Measurements from ENCODE around the gene BLVRA.
A peak's percentile ranks its signal among the peaks of the same experiment; 100 is the strongest.
"Not testable (repeated sequence)": the region's sequence is repeated elsewhere in the genome, so short reads cannot be mapped to it uniquely, and the experiment has no call there.

BLVRA gene

DNA sequence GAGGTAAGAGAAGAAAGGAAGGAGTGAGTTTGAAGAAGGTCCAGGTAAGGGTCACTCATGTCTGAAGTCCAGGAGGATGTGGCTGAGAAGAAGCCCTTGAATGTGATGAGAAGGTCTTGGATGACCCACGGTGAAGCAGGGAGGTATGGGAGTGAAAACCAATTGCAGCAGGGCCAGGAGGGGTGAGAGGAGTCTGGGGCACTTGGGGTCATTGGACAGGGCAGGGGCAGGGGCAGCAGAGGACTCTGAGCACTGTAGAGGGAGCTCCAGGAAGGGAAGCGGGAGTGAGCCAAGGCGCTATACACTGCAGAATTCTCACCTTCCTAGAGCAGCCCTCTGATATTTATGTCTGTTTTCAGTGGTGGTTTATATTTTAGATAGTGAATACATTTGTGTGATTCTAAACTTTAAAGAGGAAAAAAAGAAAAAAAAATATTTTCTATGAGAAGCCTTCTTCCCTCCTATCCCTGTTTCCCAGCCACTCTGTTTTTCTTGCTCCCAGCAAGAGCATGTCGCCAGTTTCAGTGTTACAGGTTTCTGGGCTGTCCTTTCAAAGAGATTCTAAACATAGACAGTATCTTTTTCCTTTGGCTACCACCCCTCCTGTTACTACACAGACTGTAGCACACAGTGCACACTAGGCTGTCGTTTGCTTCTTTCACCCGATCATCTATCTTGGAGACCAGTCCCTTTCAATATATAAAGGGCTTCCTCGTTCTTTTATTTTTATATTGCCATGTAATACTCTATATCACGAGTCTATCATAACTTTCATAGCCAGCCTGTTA is 24.5 kb downstream of the BLVRA start:
- DNase-seq (ENCODE audit: low read depth): no peak
- H3K4me3 ChIP-seq (ENCODE audit: low read depth, low read length): no peak overlapping the region
- TF ChIP-seq, protein P1, sequence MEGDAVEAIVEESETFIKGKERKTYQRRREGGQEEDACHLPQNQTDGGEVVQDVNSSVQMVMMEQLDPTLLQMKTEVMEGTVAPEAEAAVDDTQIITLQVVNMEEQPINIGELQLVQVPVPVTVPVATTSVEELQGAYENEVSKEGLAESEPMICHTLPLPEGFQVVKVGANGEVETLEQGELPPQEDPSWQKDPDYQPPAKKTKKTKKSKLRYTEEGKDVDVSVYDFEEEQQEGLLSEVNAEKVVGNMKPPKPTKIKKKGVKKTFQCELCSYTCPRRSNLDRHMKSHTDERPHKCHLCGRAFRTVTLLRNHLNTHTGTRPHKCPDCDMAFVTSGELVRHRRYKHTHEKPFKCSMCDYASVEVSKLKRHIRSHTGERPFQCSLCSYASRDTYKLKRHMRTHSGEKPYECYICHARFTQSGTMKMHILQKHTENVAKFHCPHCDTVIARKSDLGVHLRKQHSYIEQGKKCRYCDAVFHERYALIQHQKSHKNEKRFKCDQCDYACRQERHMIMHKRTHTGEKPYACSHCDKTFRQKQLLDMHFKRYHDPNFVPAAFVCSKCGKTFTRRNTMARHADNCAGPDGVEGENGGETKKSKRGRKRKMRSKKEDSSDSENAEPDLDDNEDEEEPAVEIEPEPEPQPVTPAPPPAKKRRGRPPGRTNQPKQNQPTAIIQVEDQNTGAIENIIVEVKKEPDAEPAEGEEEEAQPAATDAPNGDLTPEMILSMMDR (IDR thresholded peaks at IDR 0.05; ENCODE audit: low read depth, low read length, missing control alignments): no peak

DNA sequence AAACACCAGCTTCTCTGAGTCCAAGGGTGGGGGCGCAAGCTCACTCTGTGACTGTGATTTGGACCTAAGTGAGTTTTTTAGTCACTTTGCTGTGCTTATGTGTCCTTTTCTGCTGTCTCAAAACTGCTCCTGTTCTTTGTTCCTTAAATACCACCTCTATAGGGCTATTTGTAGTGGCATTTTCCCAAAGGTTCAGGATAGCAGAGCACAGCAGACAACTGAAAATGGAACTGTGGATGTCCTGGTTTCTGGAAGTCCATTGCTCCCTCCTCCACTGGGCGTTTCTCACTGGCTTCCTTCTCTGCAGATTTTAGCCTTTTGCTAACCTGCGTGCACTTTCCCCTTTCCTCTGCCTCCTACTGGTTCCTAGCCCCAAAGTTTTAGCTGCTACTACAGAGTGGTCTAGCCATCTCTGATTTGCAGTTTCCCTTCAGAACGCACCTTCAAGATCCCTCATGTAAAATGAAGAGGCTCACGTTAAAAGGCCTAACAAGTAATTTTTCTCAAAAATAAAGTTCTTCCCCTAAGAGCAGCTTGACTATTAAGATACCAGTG is 25.6 kb downstream of the BLVRA start:
- no peak for DNase-seq (ENCODE audit: low read depth)
- peak overlapping the region; percentile 33 for H3K4me3 ChIP-seq (ENCODE audit: low read depth, low read length)
- TF ChIP-seq, protein P1 (IDR thresholded peaks at IDR 0.05; ENCODE audit: low read depth, low read length, missing control alignments): peak; percentile 5

DNA sequence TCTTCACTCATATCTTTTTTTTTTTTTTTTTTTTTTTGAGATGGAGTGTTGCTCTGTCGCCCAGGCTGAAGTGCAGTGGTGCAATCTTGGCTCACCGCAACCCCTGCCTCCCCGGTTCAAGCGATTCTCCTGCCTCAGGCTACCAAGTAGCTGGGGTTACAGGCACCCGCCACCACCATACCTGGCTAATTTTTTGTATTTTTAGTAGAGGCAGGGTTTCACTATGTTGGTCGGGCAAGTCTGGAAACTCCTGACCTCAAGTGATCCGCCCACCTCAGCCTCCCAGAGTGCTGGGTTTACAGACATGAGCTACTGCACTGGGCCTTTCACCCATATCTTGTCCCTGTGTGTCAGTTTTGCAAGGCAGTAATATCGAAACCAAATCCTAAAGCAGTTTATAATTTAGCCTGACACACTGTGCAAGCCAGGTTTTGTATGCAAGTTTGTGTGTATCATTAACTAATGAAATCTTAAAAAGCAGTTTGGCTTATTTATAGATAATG is 26.2 kb downstream of the BLVRA start:
- not testable (repeated sequence) for H3K4me3 ChIP-seq (ENCODE audit: low read depth, low read length)
- DNase-seq (ENCODE audit: low read depth): peak; percentile 73

DNA sequence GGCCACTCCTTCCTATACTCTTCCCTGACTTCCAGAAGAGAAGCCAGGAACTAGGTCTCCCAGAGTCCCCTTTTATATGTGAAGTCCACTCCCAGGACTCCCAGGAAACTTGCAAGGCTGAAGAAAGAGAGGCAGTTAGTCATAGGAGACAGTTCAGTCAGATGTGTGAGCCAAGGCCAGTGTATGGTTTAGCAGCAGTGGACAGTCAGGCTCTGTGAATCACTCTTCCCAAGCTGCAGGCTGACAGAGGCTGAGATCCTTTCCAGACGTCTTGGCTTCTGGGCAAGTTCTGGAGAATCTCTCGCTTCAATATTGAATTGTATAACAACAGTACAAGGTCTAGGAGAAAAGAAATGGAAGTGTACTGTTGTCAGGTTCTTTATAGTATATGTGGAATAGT is 26.9 kb downstream of the BLVRA start:
- DNase-seq (ENCODE audit: low read depth): no peak
- H3K4me3 ChIP-seq (ENCODE audit: low read depth, low read length): no peak overlapping the region
- TF ChIP-seq, protein P1 (IDR thresholded peaks at IDR 0.05; ENCODE audit: low read depth, low read length, missing control alignments): no peak

DNA sequence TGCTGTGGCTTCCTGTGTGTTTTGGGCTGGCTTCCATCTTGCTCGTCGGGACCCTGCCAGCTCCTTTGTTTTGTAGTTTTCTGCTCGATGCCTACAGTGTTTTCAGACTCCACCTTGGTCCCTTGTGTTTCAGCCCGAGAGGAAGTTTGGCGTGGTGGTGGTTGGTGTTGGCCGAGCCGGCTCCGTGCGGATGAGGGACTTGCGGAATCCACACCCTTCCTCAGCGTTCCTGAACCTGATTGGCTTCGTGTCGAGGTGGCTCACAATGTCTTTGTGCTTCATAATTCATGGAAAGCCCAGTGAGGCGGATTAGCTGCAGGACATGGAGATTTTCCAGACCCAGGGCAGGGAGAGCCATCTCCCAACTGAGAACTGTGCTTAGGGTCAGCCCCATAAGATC is 29.3 kb downstream of the BLVRA start:
- no peak for DNase-seq (ENCODE audit: low read depth)
- H3K4me3 ChIP-seq (ENCODE audit: low read depth, low read length): no peak overlapping the region
- TF ChIP-seq, protein P1 (IDR thresholded peaks at IDR 0.05; ENCODE audit: low read depth, low read length, missing control alignments): no peak

DNA sequence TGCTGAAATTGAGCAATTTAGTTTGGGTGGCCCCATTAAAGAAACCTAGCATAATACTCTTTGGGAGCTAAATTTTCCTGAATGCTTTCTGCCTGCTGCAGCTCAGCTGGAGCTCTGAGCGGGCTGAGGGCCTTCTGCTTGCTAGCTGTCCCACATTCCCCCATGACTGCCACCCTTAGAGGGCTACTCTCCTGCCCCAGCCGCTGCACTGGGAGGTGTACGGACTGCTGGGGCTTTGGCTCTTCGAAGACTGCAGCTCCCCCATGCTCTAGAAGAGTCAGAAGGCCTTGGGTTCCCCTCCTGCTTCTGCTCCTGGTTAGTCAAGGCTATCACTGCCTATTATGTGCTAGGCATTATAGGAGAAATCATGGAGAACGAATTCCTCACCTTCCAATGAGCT is 31.5 kb downstream of the BLVRA start:
- H3K4me3 ChIP-seq (ENCODE audit: low read depth, low read length): no peak overlapping the region
- TF ChIP-seq, protein P1 (IDR thresholded peaks at IDR 0.05; ENCODE audit: low read depth, low read length, missing control alignments): no peak
- DNase-seq (ENCODE audit: low read depth): no peak

DNA sequence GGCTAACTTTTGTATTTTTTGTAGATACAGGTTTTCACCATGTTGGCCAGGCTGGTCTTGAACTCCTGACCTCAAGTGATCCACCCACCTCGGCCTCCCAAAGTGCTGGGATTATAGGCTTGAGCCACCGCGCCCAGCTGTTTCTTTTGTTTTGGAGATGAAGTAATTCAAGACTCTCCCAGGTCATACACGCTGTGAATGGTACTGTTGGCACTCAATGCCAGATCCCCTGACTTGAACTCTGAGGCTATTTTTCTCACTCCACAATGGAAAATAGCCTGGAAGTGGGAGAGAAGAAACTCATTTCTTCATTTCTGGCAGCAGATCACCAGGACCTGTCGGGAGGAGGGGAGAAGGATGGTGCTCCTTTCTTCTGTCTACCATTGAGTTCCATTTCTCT is 32.4 kb downstream of the BLVRA start:
- DNase-seq (ENCODE audit: low read depth): no peak
- TF ChIP-seq, protein P1 (IDR thresholded peaks at IDR 0.05; ENCODE audit: low read depth, low read length, missing control alignments): no peak
- no peak overlapping the region for H3K4me3 ChIP-seq (ENCODE audit: low read depth, low read length)
